Measurements from ENCODE around the gene ARL15. TPM values are rescaled to one million over a fixed set of nuclear protein-coding genes. Genes with fewer than 3 reads are reported as not detected.

The ARL15 gene
- polyA plus RNA-seq, 1 of the 3 experiments (the other 2 are of a cell fraction), result 6.4 TPM

GRCh38 chr5:54001976-54002775 is 308.2 kb downstream of the ARL15 start (continued):
- TF ChIP-seq USF2 (IDR thresholded peaks at IDR 0.05; ENCODE audit: borderline replicate concordance, low read depth, low read length) (no peak), RXRA (IDR thresholded peaks at IDR 0.05; ENCODE audit: borderline replicate concordance, low read depth) (no peak), SMC3 (IDR thresholded peaks at IDR 0.05; ENCODE audit: low read depth, low read length) (no peak), NRF1 (IDR thresholded peaks at IDR 0.05; ENCODE audit: low read depth, low read length) (no peak), MXI1 (IDR thresholded peaks at IDR 0.05; ENCODE audit: low read depth, low read length) (no peak), MEF2A (IDR thresholded peaks at IDR 0.05; ENCODE audit: borderline replicate concordance, low read depth) (no peak), REST (IDR thresholded peaks at IDR 0.05; ENCODE audit: low read depth, low read length) (no peak), FOXM1 (IDR thresholded peaks at IDR 0.05; ENCODE audit: low read depth) (no peak), RCOR1 (IDR thresholded peaks at IDR 0.05; ENCODE audit: low read length) (no peak), JUND (IDR thresholded peaks at IDR 0.05) (no peak), MAX (IDR thresholded peaks at IDR 0.05; ENCODE audit: low read depth) (no peak), RAD21 (IDR thresholded peaks at IDR 0.05; ENCODE audit: low read length) (no peak), EP300 (IDR thresholded peaks at IDR 0.05; ENCODE audit: borderline replicate concordance in 1 of 2, low read depth in 1 of 2, low read length in 1 of 2) (no peak)

GRCh38 chr5:54000011-54000410 is 310.4 kb downstream of the ARL15 start:
- H3K27me3 ChIP-seq (ENCODE audit: insufficient read depth), result no peaks in the 10 kb centered on the region
- no peaks in the 10 kb centered on the region for H3K9me3 ChIP-seq
- WGBS (ENCODE audit: low lambda C conversion rate), result 100% methylated on average over 2 of the region's 2 CpGs
- no peaks in the 10 kb centered on the region for H3K36me3 ChIP-seq (replicated peaks in 1 of 2; ENCODE audit: control insufficient read depth in 1 of 2, insufficient read depth in 2 of 2, low read length in 1 of 2)
- no peak overlapping the region for H2AFZ ChIP-seq (ENCODE audit: low read depth)
- no peaks in the 10 kb centered on the region for H3K9me2 ChIP-seq
- H4K20me1 ChIP-seq (ENCODE audit: insufficient read depth), result no peaks in the 10 kb centered on the region
- H3K27ac ChIP-seq (ENCODE audit: low read depth in 2 of 2, low read length in 1 of 2), result no peak overlapping the region
- TF ChIP-seq NRF1 (IDR thresholded peaks at IDR 0.05; ENCODE audit: low read depth, low read length) (no peak), USF1 (IDR thresholded peaks at IDR 0.05; ENCODE audit: borderline replicate concordance, low read depth) (no peak), IRF3 (IDR thresholded peaks at IDR 0.05; ENCODE audit: low read depth, low read length) (no peak)
- peaks cover 0 to 5% of the 10 kb centered on the region in 2 experiments; a peak in 1 of 4 replicates for H3K4me1 ChIP-seq (ENCODE audit: control insufficient read depth in 1 of 2, insufficient read depth in 2 of 2, low read depth in 1 of 2, low read length in 1 of 2)
- no peak overlapping the region for H3K4me2 ChIP-seq
- no peak overlapping the region for H3K4me3 ChIP-seq (ENCODE audit: low read depth in 2 of 2, low read length in 1 of 2)
- no peak overlapping the region for H3K9ac ChIP-seq
- no peaks in the 10 kb centered on the region for H3F3A ChIP-seq (replicated peaks; ENCODE audit: insufficient read depth)
- no peaks in the 10 kb centered on the region for H3K79me2 ChIP-seq (ENCODE audit: insufficient read depth)
- CTCF ChIA-PET, result no interaction called here
- DNase-seq, result no peak
- POLR2A ChIA-PET, result no interaction called here

All from SK-N-SH (cell line).